GOT3 (cell line): ENCODE data around the gene LRFN5.

Experiments used
- DNase-seq: peaks from one replicate; lab custom pipeline; 2025; ENCODE audit warnings: mixed read lengths; lab: John Stamatoyannopoulos, UW

Gene LRFN5

DNA sequence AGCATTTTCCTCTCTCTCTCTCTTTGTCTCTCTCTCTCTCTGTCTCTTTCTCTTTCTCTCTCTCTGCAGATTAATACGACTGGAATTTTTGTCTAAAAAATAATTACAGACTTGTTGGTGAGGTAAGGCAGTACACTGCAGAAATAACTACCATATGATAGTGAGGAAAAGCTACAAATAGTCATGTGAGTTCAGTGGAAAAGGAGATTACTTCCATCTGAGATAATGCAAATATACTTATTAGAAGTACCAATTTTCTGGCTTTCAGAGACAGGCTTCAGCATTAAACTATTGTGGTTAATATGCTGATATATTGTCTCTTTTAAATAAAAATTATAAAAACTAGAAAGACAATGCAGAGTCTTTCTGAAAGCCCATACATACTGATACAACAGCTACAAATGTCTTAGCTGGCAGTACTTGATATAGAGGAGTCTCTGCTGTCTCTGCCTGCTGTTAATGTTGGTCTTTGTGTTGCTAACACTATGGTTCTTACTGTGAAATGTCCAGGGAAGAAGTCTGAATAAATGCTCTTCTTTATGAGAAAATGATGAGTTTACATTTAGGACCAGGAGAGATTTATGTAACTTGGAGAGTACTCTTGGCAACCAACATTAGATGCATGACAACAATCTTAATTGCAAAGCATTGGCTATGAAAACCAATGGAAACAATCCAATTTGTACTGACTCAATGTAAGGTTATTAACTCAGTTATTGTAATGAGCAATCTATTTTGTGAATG lies 167.0 kb downstream of the LRFN5 start:
- no peak for DNase-seq

- no peak for DNase-seq
Measured at GRCh38 chr14:41782511-41782910, 175.8 kb downstream of the LRFN5 start.

DNA sequence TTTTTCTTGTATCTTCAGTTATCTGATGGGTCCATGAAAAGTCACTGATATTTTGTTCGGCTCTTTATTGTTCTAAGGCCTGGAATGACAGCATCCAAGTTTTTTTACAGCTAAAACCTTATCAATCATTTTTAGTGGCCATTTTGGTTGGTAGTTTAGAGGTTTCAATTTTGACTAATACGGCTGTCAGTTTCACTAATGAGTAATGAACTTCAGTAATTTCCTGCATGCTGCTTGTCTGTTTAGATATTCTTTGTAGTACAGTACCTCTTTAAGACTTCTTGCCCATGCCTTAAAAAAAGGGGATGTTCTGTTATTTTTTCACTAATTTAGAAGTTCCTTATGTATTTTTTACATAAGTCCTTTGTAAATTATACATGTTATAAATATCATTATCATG lies 176.7 kb downstream of the LRFN5 start:
- DNase-seq = no peak

DNA sequence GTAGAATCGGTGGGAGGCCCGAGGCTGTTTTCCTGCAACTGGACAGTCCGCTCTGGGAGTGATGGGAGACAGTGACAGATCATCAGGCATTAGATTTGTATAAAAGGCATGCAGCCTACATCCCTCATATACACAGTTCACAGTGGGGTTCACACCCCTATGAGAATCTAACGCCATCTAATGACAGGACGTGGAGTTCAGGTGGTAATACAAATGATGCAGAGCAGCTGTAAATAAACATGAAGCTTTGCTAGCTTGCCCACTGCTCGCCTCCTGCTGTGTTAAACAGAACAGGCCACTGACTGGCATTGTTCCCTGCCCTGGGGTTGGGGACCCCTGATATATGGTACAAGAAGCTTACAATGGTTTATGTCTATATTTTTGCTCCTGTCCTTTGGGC lies 179.0 kb downstream of the LRFN5 start:
- no peak for DNase-seq

GRCh38 chr14:41799817-41800216 lies 193.1 kb downstream of the LRFN5 start:
- DNase-seq = no peak

- DNase-seq = no peak
Measured at GRCh38 chr14:41805633-41806032, 199.0 kb downstream of the LRFN5 start.

DNA sequence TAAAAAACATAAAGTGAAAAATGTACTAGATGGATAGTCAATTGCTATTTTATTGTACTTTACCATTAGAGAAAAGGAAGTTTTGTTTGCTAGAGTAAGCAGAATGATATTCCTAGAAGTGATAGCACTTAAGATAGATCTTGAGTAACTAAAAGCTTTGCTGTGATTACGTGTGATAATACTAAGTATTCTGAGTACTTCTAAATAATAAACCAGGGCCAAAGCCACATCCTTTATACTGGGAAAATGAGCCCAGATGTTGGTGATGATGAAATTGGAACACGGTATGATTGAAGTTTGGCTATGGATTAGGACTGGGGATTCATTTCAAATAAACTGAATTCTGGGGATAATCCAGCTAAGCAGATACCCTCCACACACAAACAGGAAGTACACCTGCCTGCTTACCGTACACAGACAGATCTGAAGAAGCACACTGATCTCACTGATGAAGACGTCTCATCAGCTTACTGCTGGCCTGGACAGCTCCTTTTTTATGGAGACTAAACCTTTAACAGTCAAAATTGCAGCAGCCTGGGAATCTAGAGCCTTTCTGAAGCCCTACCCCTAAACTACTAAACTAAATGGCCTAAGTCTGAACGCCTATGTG lies 199.8 kb downstream of the LRFN5 start:
- no peak for DNase-seq

GRCh38 chr14:41810362-41810761 lies 203.7 kb downstream of the LRFN5 start:
- DNase-seq = no peak

- DNase-seq = no peak
Measured at GRCh38 chr14:41817626-41818025, 210.9 kb downstream of the LRFN5 start.

DNA sequence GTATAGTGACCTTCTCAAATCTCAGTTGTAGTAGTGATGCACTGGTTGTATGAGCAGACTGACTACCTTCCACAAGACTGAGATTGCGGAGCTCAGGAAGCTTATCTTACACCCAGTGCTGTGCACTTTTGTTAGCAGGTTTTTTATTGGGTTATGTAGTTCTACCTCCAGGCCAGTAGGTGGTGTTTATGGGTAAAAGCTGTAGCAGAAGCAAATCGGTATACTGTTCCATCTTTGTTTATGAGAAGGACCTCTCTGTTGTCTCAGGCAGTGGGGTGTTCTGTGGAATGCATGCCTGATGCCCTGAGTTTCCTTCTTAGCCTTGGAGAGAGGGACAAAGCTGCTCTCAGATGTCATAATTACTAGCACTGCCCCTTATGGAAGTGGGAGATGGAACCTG lies 217.8 kb downstream of the LRFN5 start:
- no peak for DNase-seq

- no peak for DNase-seq
Measured at GRCh38 chr14:41825622-41826021, 218.9 kb downstream of the LRFN5 start.

DNA sequence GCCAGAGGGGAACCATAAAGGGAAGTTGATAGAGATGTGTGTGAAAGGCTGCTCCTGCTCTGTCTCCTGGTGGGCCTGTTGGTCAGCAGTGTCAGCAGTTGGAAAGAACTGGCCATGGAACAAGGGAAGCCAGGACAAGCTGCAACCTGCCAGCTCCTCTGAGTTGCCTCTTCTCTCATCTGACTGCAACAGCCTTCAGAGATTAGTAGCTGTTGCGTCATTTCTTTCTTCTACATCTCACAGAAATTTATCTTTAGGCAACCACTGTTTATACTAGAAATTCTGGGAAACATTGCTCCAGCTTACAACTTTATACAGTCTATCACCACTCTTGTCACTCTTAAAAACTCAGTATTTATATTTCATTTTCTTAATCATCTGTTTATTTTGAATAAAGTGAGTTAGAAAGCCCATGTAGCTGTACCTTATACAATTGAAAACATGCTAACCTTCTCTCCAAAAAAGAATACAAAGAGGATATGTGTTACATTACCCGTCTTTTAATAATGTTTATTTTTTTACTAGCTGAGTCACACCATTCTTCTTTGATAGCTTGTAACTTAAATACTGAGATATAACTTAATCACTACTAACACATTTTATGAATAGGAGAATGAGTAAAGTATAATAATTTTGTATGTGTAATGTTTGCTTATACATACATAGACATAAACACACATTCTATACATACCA lies 224.2 kb downstream of the LRFN5 start:
- no peak for DNase-seq

GRCh38 chr14:41839661-41840060 lies 233.0 kb downstream of the LRFN5 start:
- no peak for DNase-seq

GRCh38 chr14:41859336-41859735 lies 252.7 kb downstream of the LRFN5 start:
- no peak for DNase-seq

DNA sequence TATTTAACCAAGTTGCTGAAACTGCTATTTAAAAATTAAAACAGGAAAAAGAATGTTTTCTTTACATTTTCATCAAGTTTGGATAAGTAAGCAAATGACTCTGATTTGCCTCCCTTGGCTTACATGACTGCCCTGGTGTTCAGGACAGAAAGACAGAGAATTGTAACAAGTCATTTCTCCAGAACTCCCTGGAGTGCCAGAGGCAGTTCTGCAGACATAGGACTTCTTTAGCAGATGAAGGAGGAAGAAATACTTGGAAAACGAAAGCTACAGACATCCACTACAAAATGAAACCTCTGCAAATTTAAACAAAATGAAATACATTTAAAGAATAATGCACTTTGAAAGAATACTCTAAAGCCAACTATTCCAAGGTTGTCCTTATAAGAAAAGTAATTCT lies 253.9 kb downstream of the LRFN5 start:
- DNase-seq = no peak

DNA sequence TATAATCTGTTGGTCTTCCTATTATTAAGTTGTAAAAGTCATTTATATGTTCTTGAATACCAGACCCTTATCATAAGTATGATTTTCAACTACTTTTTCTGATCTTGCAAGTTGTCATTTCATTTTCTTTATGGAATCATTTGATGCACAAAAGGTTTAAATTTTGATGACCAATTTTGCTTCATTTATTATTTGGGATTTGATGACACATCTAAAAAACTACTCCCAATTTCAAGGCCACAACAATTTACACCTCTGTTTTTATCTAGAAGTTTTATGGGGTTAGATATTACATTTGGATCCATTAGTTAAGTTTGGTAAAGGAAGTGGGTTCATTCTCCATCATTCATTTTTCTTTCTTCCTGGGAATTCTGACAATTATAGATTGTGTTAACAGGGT lies 259.2 kb downstream of the LRFN5 start:
- DNase-seq = no peak

GRCh38 chr14:41868396-41868795 lies 261.7 kb downstream of the LRFN5 start:
- no peak for DNase-seq

GRCh38 chr14:41872931-41873685 lies 266.4 kb downstream of the LRFN5 start:
- DNase-seq = no peak

DNA sequence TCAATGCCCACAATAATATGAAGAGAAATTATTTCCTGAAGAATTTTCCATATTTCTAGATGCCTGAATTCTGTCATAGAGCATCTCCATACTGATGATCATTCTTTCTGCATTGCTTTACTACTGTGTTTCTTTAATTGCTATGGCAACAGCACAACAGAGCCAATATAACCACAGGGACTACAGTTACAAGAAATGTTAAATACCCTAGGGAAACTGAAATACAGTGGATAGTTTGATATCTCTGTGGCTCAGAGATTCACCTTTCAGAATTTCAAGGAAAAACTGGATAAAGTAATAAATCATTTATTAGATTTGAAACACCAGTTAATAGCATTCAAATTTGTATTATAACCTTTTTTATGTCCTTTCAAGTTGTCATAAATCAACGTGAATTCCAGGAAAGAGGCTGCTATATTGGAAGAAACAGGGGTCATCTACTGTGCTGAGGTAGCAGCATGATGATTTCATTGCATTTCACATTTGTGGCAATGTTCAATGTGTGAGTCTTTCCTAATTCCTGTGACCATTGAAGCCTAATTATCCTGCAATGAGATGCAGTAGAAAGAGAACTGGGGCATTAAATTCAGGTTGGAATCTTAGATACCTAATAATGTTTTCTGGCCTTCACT lies 267.1 kb downstream of the LRFN5 start:
- DNase-seq = no peak

- DNase-seq = no peak
Measured at GRCh38 chr14:41875116-41875515, 268.4 kb downstream of the LRFN5 start.

GRCh38 chr14:41878321-41878720 lies 271.6 kb downstream of the LRFN5 start:
- DNase-seq = no peak

DNA sequence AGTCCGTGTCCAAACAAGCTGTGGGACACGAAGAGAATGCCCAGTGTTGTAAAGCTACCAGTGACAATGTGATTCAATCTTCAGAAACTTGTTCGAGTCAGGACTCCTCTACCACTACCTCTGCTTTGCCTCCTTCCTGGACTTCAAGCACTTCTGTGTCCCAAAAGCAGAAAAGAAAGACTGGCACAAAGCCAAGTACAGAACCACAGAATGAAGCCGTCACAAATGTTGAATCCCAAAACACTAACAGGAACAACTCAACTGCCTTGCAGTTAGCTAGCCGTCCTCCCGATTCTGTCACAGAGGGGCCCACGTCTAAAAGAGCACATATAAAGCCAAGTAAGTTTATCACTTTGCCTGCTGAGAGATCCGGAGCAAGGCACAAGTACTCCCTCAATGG lies 284.9 kb downstream of the LRFN5 start:
- no peak for DNase-seq
